Pancreas (tissue), 10 donors: ENCODE results near the gene NRK. TPM values are rescaled to one million over a fixed set of nuclear protein-coding genes. Genes with fewer than 3 reads are reported as not detected.

Experiments used
- ATAC-seq, 4 donors: fragments of 200-7000 bp; cut with Tn5 transposase; one replicate each; pipeline versions ENCODE4 v1.8.0 to v1.9.1; 2020; ENCODE audit warnings: mild to moderate bottlenecking in 4 of 4, moderate library complexity in 4 of 4
- DNase-seq, 6 donors: peaks; one replicate each; pipeline ENCODE4 v3.0.0-alpha.2; 2020
- FAIRE-seq: peaks from 2 replicates; lab custom pipeline; 2012; peaks lifted over from hg19 to GRCh38; lab: Jason Lieb, UNC
- H3K27ac ChIP-seq, 4 donors: fragments of 200-600 bp; sonication (generic); 1 replicate in 3 of 4; 2 replicates in 1 of 4; pipeline versions ENCODE4 v1.5.0 to v1.8.0; 2020
- H3K27me3 ChIP-seq, 4 donors: fragments of 200-600 bp; one replicate each; pipeline ENCODE4 v1.8.0; 2021
- H3K36me3 ChIP-seq, 3 donors: fragments of 200-600 bp; sonication (generic) in 1 of 3; one replicate each; pipeline versions ENCODE4 v1.5.0 to v1.8.0; 2020 to 2021
- H3K4me1 ChIP-seq, 3 donors: fragments of 200-600 bp; one replicate each; pipeline ENCODE4 v1.8.0; 2021
- H3K4me3 ChIP-seq, 4 donors: fragments of 200-600 bp; sonication (generic) in 2 of 4; one replicate each; pipeline versions ENCODE4 v1.5.0 to v1.8.0; 2020 to 2021
- H3K9me3 ChIP-seq, 4 donors: fragments of 200-600 bp; one replicate each; pipeline ENCODE4 v1.8.0; 2021
- WGBS, 2 donors: extraction: QIAGEN DNeasy Blood & Tissue Kit; methylation state at CpG; one replicate each; pipeline ENCODE4 v1.1.7; 2013; 5-methylcytosine and 5-hydroxymethylcytosine counted together
- intact Hi-C, 3 donors: fragments of 100-400 bp; cut with DNase I; formaldehyde crosslinking; loops; one replicate each; pipeline versions ENCODE4 v1.11.1 to v1.14.2; 2022
- polyA plus RNA-seq, 2 donors: library from polyadenylated mRNA; stranded (reverse); fragments of 200-250 nt; gene quantifications; one replicate each; pipeline ENCODE4 v1.2.3, GENCODE V29; 2013
- total RNA-seq, 6 donors: library from RNA; stranded (reverse); fragmentation: NEBNext Ultra II Directional in 4 of 6; extraction: Animal tissue kit (Norgen Biotek cat#: 25700) in 4 of 6; gene quantifications; one replicate each; pipeline versions ENCODE4 v1.2.1 to v1.2.4, GENCODE V29; 2021 to 2023
- TF ChIP-seq, protein P1 (sequence below), 4 donors: fragments of 200-600 bp; sonication (generic) in 3 of 4; IDR thresholded peaks; one replicate each; pipeline versions ENCODE4 v1.5.0 to v1.8.0; 2021; ENCODE audit warnings: antibody characterized with exemption in 4 of 4
- donor health status: healthy with polysubstance abuse.
- donor health status: DM: no; HTN: no; CAD: no; lungs with moderate emphysema.
- donor health status: DM: no; HTN: no; CAD: no.
- donor health status: control.
- donor health status: control.
- donor health status: Bipolar disorder and iron deficiency.
- donor health status: DM: yes; HTN: yes; CAD: no.
- donor health status: DM: no; HTN: no; CAD: no.
- donor health status: DM: no; HTN: no; CAD: no.
- donor health status: DM: yes; HTN: yes; CAD: no.

The NRK gene
- total and polyA plus RNA-seq, 8 donors = 0.14 to 1.4 (median 0.30) TPM

DNA sequence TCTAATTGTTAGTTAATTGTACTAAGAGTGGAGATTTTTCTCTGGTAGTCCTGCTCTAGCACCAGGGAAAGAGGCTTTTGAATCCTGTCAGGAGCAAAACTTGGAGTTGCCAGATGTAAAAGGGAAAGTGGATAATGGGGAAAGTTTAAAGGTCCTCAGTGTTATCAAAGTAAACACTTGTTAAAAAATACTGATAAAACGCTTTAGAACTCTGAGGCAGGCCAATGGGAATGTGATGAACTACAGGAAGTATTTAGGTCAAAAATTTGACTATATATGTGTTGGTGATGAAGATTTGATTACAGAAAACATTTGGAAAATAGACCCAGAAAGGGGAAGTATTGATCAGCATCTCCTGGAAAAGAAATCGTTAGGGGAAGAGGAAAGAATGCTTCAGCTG lies 183.3 kb downstream of the NRK start:
- no peak for ATAC-seq
- 30 to 49% methylated on average over 2 of the region's 2 CpGs for WGBS, 2 donors
- no peak for FAIRE-seq
- Histone ChIP-seq H3K4me3 (no peak overlapping the region), H3K36me3 (no peaks in the 10 kb centered on the region), H3K4me1 (no peaks in the 10 kb centered on the region), H3K27me3 (peaks cover 0 to 5% (median 0%) of the 10 kb centered on the region in 4 donors), H3K9me3 (no peaks in the 10 kb centered on the region), H3K27ac (no peak overlapping the region)
- no peak for DNase-seq
- TF ChIP-seq, protein P1, sequence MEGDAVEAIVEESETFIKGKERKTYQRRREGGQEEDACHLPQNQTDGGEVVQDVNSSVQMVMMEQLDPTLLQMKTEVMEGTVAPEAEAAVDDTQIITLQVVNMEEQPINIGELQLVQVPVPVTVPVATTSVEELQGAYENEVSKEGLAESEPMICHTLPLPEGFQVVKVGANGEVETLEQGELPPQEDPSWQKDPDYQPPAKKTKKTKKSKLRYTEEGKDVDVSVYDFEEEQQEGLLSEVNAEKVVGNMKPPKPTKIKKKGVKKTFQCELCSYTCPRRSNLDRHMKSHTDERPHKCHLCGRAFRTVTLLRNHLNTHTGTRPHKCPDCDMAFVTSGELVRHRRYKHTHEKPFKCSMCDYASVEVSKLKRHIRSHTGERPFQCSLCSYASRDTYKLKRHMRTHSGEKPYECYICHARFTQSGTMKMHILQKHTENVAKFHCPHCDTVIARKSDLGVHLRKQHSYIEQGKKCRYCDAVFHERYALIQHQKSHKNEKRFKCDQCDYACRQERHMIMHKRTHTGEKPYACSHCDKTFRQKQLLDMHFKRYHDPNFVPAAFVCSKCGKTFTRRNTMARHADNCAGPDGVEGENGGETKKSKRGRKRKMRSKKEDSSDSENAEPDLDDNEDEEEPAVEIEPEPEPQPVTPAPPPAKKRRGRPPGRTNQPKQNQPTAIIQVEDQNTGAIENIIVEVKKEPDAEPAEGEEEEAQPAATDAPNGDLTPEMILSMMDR (IDR thresholded peaks at IDR 0.05) = no peak
- intact Hi-C loops = no loop called here

DNA sequence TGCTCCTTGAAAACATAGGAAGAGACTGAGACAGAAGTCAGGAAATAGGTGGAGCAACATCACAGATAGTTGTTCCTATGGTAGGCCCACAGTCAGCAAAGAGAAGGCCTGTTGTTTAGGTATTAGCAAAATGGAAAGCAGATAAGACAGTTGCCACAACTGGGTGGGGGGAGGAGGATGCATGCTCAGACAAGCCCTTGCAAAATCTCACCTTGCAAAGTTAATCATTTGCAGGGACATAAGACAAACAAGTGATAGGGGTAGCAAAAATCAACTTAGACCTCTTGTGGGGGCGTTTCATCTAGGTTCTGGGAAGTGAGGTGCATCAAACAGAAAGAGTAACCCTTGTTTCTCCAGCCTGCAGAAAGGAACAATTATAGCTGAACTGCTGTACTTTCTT lies 185.5 kb downstream of the NRK start:
- 0 to 15% methylated on average over 1 of the region's 1 CpG for WGBS, 2 donors
- Histone ChIP-seq H3K27me3 (peaks cover 0 to 5% (median 0%) of the 10 kb centered on the region in 4 donors), H3K4me1 (no peaks in the 10 kb centered on the region), H3K4me3 (no peak overlapping the region), H3K36me3 (no peaks in the 10 kb centered on the region), H3K27ac (no peak overlapping the region), H3K9me3 (no peaks in the 10 kb centered on the region)
- DNase-seq = no peak
- TF ChIP-seq, protein P1 (IDR thresholded peaks at IDR 0.05) = no peak
- FAIRE-seq = no peak
- intact Hi-C loops = no loop called here
- ATAC-seq = peak in 2 of 4 donors; percentile 23 to 48

Other genes with a start within 250 kb of the NRK start
- gene SERPINA7, start 216.2 kb downstream of the NRK start, total RNA-seq = under 1 TPM in 5 of 6 donors, not detected in 1; 0.12 to 0.32 (median 0.20) TPM
- gene SERPINA7, start 216.2 kb downstream of the NRK start, polyA plus RNA-seq = under 1 TPM; 0.04 to 0.31 TPM